ENCODE measurements around the gene CLNS1A. TPM values are rescaled to one million over a fixed set of nuclear protein-coding genes. Genes with fewer than 3 reads are reported as not detected.

CLNS1A gene
- polyA plus RNA-seq, 1 donor (not counting 4 experiments of a cell fraction or from before 2014, with no cell fraction given), result 208 TPM

DNA sequence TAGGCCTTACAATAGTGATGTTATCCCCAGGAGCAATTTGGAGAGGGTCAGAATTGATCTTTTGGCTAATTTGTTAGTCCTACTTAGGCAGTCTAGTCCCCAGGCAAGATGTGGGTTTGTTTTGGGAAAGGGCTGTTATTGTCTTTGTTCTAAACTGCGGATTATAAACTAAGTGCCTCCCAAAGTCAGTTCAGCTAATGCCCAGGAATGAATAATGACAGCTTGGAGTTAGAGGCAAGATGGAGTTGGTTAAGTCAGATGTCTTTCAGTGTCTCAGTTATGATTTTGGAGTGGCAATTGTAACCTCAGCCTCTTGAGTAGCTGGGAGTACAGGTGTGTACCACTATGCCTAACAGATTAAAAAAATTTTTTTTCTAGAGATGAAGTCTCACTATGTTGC is 7.3 kb upstream of the CLNS1A start:
- FAIRE-seq, result no peak
- Histone ChIP-seq H3K9ac (ENCODE audit: control insufficient read depth, extremely low read depth, insufficient read depth, low read length) (no peak overlapping the region), H4K20me1 (ENCODE audit: control insufficient read depth, extremely low read depth, insufficient read depth, low read length) (no peaks in the 10 kb centered on the region), H3K4me3 (ENCODE audit: control insufficient read depth in 2 of 3, extremely low read depth in 1 of 3, insufficient read depth in 2 of 3, low read depth in 1 of 3, low read length in 3 of 3) (no peak overlapping the region), H3K36me3 (ENCODE audit: control insufficient read depth in 2 of 2, extremely low read depth in 1 of 2, insufficient read depth in 2 of 2, low read length in 2 of 2) (no peaks in the 10 kb centered on the region), H3K4me2 (ENCODE audit: control insufficient read depth, extremely low read depth, insufficient read depth, low read depth, low read length) (no peak overlapping the region), H3K79me2 (ENCODE audit: control insufficient read depth, insufficient read depth, low read length) (no peaks in the 10 kb centered on the region), H3K4me1 (ENCODE audit: control insufficient read depth, extremely low read depth, insufficient read depth, low read length) (peaks cover 10% of the 10 kb centered on the region), H2AFZ (ENCODE audit: control insufficient read depth, low read length) (peak overlapping the region; percentile 74), H3K27ac (ENCODE audit: control insufficient read depth, insufficient read depth, low read length) (no peak overlapping the region), H3K9me1 (ENCODE audit: control insufficient read depth, extremely low read depth, insufficient read depth, low read length) (no peaks in the 10 kb centered on the region), H3K27me3 (ENCODE audit: control insufficient read depth, extremely low read depth, insufficient read depth, low read length) (no peaks in the 10 kb centered on the region), H3K9me3 (ENCODE audit: control insufficient read depth, low read depth, low read length) (no peaks in the 10 kb centered on the region)
- no peak for DNase-seq (ENCODE audit: low read depth, low spot score)
- TF ChIP-seq, protein P1, sequence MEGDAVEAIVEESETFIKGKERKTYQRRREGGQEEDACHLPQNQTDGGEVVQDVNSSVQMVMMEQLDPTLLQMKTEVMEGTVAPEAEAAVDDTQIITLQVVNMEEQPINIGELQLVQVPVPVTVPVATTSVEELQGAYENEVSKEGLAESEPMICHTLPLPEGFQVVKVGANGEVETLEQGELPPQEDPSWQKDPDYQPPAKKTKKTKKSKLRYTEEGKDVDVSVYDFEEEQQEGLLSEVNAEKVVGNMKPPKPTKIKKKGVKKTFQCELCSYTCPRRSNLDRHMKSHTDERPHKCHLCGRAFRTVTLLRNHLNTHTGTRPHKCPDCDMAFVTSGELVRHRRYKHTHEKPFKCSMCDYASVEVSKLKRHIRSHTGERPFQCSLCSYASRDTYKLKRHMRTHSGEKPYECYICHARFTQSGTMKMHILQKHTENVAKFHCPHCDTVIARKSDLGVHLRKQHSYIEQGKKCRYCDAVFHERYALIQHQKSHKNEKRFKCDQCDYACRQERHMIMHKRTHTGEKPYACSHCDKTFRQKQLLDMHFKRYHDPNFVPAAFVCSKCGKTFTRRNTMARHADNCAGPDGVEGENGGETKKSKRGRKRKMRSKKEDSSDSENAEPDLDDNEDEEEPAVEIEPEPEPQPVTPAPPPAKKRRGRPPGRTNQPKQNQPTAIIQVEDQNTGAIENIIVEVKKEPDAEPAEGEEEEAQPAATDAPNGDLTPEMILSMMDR (optimal IDR thresholded peaks at IDR 0.05 in 1 of 3, IDR thresholded peaks at IDR 0.05 in 1 of 3, conservative IDR thresholded peaks at IDR 0.05 in 1 of 3; ENCODE audit: extremely low read depth in 1 of 3, insufficient read depth in 2 of 3, low read length in 3 of 3), result no peak
- no peak for TF ChIP-seq EZH2 (IDR thresholded peaks at IDR 0.05; ENCODE audit: low read length)
- dilution Hi-C loops (cut with MboI; ENCODE audit: extremely low pct_ligation_motif_present, low sequenced_read_pairs), result no loop called here

DNA sequence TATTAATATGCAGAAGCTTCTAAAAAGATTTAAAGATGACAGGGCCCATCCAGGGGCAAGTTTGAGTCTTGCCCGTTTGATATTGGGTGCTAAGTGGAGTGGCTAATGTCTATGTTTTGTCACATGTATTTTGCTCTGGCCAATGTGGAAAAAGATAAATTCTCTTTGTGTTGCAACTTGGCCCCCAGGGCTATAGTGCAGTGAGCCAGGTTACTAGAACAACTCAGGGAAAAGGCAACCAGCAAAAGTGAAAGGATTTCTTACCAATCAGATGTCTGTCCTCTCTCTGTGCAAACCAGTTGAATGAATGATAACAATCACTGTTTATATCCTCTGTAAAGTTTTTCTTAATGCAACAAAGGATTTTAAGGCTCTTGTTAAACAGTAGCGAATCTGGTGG is 4.6 kb upstream of the CLNS1A start:
- Histone ChIP-seq H3K4me2 (ENCODE audit: control insufficient read depth, extremely low read depth, insufficient read depth, low read depth, low read length) (no peak overlapping the region), H3K27ac (ENCODE audit: control insufficient read depth, insufficient read depth, low read length) (no peak overlapping the region), H2AFZ (ENCODE audit: control insufficient read depth, low read length) (peak overlapping the region; percentile 30), H3K4me3 (ENCODE audit: control insufficient read depth in 2 of 3, extremely low read depth in 1 of 3, insufficient read depth in 2 of 3, low read depth in 1 of 3, low read length in 3 of 3) (no peak overlapping the region), H4K20me1 (ENCODE audit: control insufficient read depth, extremely low read depth, insufficient read depth, low read length) (no peaks in the 10 kb centered on the region), H3K36me3 (ENCODE audit: control insufficient read depth in 2 of 2, extremely low read depth in 1 of 2, insufficient read depth in 2 of 2, low read length in 2 of 2) (no peaks in the 10 kb centered on the region), H3K79me2 (ENCODE audit: control insufficient read depth, insufficient read depth, low read length) (peaks cover 6% of the 10 kb centered on the region), H3K9me1 (ENCODE audit: control insufficient read depth, extremely low read depth, insufficient read depth, low read length) (no peaks in the 10 kb centered on the region), H3K27me3 (ENCODE audit: control insufficient read depth, extremely low read depth, insufficient read depth, low read length) (no peaks in the 10 kb centered on the region), H3K4me1 (ENCODE audit: control insufficient read depth, extremely low read depth, insufficient read depth, low read length) (peaks cover 13% of the 10 kb centered on the region), H3K9ac (ENCODE audit: control insufficient read depth, extremely low read depth, insufficient read depth, low read length) (no peak overlapping the region), H3K9me3 (ENCODE audit: control insufficient read depth, low read depth, low read length) (no peaks in the 10 kb centered on the region)
- DNase-seq (ENCODE audit: low read depth, low spot score), result no peak
- FAIRE-seq, result no peak
- TF ChIP-seq EZH2 (IDR thresholded peaks at IDR 0.05; ENCODE audit: low read length), result no peak
- TF ChIP-seq, protein P1 (optimal IDR thresholded peaks at IDR 0.05 in 1 of 3, IDR thresholded peaks at IDR 0.05 in 1 of 3, conservative IDR thresholded peaks at IDR 0.05 in 1 of 3; ENCODE audit: extremely low read depth in 1 of 3, insufficient read depth in 2 of 3, low read length in 3 of 3), result no peak
- dilution Hi-C loops (cut with MboI; ENCODE audit: extremely low pct_ligation_motif_present, low sequenced_read_pairs), result no loop called here

Measured in keratinocyte (primary cell).